ENCODE results near the gene SKIC8. TPM values are rescaled to one million over a fixed set of nuclear protein-coding genes. Genes with fewer than 3 reads are reported as not detected.
A peak's percentile ranks its signal among the peaks of the same experiment; 100 is the strongest.

The SKIC8 gene
- total RNA-seq, 1 donor from 2014 or later = 44.4 TPM

DNA sequence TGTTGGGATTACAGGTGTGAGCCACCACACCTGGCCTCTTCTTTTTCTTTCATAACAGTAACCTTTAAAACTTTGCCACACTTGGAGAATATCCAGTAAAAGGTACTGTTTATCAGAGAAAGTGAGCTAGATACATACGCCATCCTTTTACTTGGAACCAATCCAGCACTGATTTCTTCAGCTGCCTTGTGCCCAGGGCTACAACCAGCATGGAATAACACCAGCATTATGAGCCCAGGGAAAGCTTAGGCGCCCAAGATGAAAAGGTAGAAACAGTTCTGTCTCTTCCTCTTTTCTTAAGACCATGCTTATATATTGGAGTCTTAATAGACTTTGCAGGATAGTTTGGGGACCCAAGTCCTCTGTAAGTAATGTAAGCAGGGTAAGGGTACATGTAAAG lies 8.4 kb downstream of the SKIC8 start:
- H3K4me3 ChIP-seq = no peak overlapping the region
- no peaks in the 10 kb centered on the region for H3K9me3 ChIP-seq
- peaks cover 86% of the 10 kb centered on the region for H3K36me3 ChIP-seq
- no peak for ATAC-seq
- no peaks in the 10 kb centered on the region for H3K27me3 ChIP-seq (ENCODE audit: low read depth)
- intact Hi-C loops (cut with DNase I) = no loop called here
- TF ChIP-seq, protein P1, sequence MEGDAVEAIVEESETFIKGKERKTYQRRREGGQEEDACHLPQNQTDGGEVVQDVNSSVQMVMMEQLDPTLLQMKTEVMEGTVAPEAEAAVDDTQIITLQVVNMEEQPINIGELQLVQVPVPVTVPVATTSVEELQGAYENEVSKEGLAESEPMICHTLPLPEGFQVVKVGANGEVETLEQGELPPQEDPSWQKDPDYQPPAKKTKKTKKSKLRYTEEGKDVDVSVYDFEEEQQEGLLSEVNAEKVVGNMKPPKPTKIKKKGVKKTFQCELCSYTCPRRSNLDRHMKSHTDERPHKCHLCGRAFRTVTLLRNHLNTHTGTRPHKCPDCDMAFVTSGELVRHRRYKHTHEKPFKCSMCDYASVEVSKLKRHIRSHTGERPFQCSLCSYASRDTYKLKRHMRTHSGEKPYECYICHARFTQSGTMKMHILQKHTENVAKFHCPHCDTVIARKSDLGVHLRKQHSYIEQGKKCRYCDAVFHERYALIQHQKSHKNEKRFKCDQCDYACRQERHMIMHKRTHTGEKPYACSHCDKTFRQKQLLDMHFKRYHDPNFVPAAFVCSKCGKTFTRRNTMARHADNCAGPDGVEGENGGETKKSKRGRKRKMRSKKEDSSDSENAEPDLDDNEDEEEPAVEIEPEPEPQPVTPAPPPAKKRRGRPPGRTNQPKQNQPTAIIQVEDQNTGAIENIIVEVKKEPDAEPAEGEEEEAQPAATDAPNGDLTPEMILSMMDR (IDR thresholded peaks at IDR 0.05) = no peak
- no peaks in the 10 kb centered on the region for H3K4me1 ChIP-seq
- DNase-seq = no peak
- H3K27ac ChIP-seq = no peak overlapping the region

DNA sequence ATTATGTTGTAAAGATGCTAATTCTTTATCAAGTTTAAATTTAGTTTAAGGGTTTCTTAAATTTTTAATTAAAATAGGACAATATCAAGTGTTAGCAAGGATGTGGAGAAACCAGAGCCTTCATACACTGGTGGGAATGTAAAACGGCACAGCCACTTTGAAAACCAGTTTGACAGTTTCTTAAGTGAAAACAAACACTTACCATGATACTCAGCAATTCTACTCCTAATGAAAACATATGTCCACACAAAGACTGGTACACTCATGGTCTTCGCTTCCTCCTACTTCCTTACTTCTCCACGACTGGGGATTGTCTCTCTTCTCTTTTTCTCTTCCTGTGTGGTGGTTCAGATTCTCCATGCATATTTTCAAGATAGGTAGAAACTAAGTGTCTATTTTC lies 9.2 kb downstream of the SKIC8 start:
- no peak for DNase-seq
- ATAC-seq = peak; percentile 65 to 83
- peaks cover 91% of the 10 kb centered on the region for H3K36me3 ChIP-seq
- no peaks in the 10 kb centered on the region for H3K4me1 ChIP-seq
- no peaks in the 10 kb centered on the region for H3K27me3 ChIP-seq (ENCODE audit: low read depth)
- intact Hi-C loops (cut with DNase I) = no loop called here
- no peak overlapping the region for H3K4me3 ChIP-seq
- no peaks in the 10 kb centered on the region for H3K9me3 ChIP-seq
- TF ChIP-seq, protein P1 (IDR thresholded peaks at IDR 0.05) = no peak
- H3K27ac ChIP-seq = no peak overlapping the region

DNA sequence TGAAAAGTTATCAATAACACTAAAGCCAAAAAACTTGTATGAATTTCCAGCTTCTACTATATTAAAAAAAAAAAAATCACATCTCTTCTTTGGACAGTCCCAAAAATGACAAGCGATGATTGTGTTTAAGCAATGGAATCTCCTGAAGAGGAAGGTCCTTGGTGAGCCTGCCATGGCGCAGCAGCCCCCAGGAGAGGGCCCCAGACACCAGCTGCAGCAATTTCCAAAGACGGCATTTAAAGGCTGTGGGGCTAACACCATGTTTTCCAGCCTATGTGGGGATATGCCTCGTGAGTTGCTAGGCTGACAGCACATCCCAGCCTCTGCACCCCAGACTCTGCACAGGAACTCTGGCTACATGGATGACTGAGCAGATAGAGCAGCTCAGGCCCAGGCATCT lies 14.7 kb downstream of the SKIC8 start:
- Histone ChIP-seq H3K36me3 (peaks cover 100% of the 10 kb centered on the region), H3K27ac (no peak overlapping the region), H3K4me3 (no peak overlapping the region), H3K4me1 (no peaks in the 10 kb centered on the region), H3K27me3 (ENCODE audit: low read depth) (no peaks in the 10 kb centered on the region), H3K9me3 (no peaks in the 10 kb centered on the region)
- DNase-seq = no peak
- ATAC-seq = no peak
- intact Hi-C loops (cut with DNase I) = no loop called here
- TF ChIP-seq, protein P1 (IDR thresholded peaks at IDR 0.05) = no peak

DNA sequence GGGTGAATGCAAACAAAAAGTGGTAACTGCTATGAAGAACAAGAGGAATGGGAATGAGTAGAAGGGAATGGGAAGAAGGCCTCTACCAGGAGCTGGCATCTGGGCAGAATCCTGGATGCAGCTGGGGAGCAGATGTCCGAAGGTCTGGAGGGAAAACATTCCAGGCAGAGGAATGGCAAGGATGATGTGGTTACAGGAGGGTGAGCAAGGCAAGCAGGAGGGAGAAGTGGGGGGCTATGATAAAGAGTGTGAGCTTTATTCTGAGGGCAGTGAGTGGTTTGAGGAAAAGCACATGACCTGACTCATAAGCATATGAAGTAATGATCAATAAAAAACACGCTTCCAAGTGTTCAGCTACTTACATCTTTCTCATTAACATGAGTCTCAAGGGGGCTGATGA lies 17.1 kb downstream of the SKIC8 start:
- peaks cover 89% of the 10 kb centered on the region for H3K36me3 ChIP-seq
- intact Hi-C loops (cut with DNase I) = no loop called here

DNA sequence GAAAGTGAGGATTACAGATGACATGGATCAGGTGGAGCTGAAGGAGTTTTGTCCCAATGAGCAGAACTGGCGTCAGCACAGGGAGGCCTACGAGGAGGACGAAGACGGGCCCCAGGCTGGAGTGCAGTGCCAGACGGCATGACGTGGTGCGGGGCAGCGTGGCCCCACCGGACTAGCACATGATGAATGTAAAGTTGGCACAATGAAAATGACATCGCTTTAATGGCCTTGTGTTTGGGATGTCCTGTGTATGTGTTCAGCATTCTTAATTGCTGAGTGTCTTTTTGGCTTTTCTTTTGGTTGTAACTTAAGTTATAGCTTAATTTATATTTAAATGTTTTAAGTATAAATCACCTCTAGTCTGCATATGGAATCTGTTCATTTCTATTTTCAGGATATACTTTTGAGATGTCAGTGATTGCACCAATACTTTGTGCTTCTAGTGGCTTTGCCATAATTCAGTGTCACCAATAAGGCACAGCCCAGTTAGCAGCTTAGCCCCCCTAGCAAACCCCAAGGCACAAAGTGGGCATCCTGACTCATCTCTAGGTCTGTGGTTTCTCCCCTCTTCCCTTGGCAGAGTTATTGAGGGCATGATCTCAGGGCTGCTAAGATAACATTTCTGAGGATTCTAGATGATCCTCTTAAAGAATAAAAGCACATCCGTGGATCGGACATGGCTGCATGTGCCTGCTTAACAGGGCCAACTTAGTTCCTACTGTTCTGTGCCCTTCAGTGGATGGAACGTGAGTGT lies 18.9 kb downstream of the SKIC8 start:
- no peak overlapping the region for H3K27ac ChIP-seq
- intact Hi-C loops (cut with DNase I) = no loop called here
- H3K4me1 ChIP-seq = peaks cover 5% of the 10 kb centered on the region
- H3K27me3 ChIP-seq (ENCODE audit: low read depth) = no peaks in the 10 kb centered on the region
- H3K36me3 ChIP-seq = peaks cover 77% of the 10 kb centered on the region
- ATAC-seq (no peak), DNase-seq (no peak)
- no peaks in the 10 kb centered on the region for H3K9me3 ChIP-seq
- TF ChIP-seq, protein P1 (IDR thresholded peaks at IDR 0.05) = no peak
- H3K4me3 ChIP-seq = no peak overlapping the region

More for the DNA sequence above, 17.1 kb downstream of the SKIC8 start:
- Histone ChIP-seq H3K27ac (no peak overlapping the region), H3K4me1 (peaks cover 5% of the 10 kb centered on the region), H3K27me3 (ENCODE audit: low read depth) (no peaks in the 10 kb centered on the region), H3K9me3 (no peaks in the 10 kb centered on the region), H3K4me3 (no peak overlapping the region)
- no peak for ATAC-seq
- DNase-seq = no peak
- TF ChIP-seq, protein P1 (IDR thresholded peaks at IDR 0.05) = no peak

Measured in lower lobe of right lung (tissue), 2 donors.